Fibroblast of skin of abdomen (primary cell): ENCODE results near the gene MYO16.
A peak's percentile ranks its signal among the peaks of the same experiment; 100 is the strongest.

ENCODE experiments used
- DNase-seq: peaks from one replicate; pipeline ENCODE4 v3.0.0-alpha.2; 2013

Gene MYO16

DNA sequence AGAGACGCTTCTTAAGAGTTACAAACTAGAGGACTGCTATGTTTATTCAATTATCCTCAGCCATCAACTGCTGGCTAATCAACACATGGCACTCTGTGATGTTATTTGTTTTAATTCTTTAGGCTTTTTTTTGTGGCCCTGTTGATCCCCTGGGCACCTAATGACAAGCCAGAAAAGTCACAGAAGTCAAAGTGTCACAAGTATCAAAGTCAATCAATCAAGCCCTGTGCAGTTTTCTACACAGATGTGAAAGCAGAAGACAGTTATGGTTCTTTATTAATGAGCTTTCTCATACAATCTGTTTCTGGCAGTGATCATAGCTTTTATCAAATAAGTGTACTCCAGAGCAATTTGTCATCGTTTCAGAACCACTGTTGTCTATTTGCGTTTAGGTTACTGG, 34.3 kb downstream of the MYO16 start:
- DNase-seq, result no peak

DNA sequence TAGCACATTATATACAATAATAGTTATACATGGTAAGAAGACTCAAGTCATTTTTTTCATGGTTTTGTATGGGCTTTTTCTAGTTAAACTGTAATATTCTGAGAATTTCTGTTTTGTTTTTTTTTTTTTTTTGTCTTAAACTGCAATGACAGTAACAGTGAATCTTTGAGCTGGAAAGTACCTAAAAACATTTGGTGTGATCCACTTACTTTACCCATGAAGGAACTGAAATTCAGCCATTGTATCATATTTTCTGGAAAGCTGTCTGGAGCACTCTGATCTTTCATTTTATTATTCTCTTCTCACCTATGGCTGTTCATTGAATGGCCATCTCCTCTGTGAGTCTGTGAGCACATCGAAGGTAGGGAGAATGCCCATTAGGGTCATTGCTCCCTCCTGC, 37.8 kb downstream of the MYO16 start:
- no peak for DNase-seq

DNA sequence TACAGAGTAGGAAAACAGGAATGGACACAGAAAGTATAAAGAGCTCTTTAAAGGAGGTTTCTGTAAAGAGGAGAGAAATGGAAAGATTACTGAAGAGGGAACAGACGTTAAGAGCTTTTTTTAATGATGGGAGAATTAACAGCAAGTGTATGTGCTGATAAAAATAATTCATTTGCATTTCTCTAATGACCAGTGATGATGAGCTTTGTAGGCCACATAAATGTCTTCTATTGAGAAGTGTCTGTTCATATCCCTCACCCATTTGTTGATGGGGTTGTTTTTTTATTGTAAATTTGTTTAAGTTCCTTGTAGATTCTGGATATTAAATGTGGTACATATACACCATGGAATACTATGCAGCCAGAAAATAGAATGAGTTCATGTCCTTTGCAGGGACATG, 40.0 kb downstream of the MYO16 start:
- no peak for DNase-seq

DNA sequence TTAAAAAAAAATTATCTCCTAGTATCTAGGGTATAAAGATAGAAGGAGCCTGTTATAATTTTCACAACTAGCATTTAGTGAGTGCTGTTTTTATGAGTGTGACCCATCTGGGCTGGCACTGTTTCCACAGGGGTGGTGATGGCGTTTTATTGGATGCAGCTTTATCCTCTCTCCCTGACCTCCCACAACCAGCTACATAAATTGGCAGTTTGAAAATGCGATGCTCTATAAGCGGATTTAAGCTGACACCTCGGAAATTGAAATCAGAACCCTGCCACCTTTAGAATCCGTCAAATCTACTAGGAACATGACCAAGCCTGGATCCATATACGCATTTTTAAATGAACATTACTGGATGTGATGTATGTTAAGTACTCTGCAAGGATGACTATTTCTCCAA, 44.9 kb downstream of the MYO16 start:
- DNase-seq, result no peak

DNA sequence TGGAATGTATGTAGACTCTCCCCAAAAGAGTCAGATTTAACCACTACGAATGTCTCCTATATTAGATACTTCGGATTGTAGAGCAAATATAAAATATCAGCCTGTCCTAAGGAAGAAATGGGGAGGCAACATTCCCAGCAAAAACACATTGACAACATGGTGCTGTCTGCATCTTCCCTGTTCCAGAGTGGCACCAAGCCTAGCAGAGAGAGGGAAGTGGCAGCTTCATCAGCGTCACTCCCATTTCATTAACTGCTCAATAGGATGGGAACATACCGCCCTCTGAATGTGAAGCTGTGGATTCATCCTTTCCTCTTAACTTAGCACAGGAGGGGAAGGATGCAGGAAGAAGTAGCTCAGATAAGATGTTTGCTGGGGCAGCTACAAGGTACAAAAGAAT, 45.4 kb downstream of the MYO16 start:
- DNase-seq, result no peak

DNA sequence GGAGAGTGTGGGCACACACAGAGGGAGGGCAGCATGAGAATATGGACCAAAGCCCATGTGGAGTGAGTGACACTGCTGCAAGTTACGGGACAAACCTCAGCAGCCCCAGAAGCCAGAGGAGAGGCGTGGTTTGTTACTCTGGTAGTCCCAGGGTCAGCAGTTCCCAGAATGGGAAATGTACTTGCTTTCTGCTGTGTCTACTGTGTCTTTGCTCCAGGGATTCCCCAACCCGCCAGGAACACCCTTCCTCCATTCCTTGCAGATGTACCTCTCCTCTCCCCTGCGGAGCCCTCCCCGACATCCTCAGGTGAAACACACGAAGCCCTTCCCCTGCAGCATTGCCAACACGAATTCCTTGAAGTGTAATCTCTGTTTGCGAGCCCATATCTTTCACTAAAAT, 47.2 kb downstream of the MYO16 start:
- DNase-seq, result no peak

DNA sequence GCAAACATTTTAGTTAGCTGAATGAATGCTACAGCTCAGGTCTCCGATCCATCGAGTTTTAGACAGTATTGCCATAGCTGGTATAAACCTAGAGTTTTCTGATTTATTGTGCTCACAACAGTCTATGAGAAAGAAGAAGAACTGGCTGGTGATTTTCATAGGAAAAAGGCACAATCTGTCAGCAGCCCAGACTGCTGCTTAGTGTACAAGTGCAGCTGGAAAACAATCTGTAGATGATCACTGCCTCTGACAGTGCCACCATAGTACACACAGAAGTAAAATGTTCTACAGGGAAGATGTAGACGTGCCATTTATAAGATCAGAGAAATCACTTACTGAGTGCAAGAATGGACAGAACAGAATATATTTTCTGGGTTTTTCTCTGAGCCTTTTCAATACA, 48.4 kb downstream of the MYO16 start:
- DNase-seq, result no peak

DNA sequence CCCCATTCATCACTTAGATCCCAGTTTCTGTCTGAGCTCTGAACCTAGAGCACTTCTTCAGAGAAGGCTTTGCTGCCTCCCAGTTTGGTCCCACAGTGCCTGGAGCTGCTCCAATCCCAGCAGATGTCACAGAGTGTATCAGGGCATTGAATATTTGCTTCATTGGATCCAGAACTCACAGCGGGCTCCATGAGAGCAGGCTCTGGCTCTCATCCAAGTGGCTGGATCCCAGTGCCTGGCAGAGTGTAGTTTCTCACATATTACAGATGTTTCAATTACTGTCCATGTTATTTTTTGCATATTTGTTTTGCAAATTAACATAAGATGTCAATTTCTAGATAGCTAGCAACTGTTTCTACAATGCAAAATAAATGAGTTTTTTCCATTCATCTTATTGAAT, 50.6 kb downstream of the MYO16 start:
- DNase-seq, result no peak

DNA sequence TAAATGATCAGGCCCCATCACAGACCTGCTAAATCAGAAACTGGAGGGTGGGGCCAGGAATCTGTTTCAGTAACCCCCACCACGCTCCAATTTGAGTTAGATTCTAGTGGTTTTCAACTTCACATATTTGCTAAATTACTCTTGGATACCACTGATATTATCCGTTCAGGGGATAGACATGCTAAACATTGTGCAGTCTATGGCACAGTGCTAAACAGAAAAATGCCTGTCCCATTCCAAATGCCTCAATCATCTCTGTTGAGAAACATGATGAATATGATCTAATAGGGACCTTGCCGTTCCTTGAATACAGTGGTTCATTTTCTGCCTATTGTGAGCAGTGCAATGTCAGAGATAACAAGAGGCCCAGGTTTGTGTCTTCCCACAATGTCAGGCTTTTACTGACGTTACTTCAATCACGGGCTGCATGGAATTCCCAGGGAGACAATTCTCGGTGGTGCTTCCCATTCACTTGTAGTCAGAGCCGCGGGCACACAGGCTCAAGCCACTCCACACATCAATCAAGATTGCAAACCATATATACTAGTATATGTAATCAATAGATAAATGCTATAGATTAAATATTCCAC, 52.7 kb downstream of the MYO16 start:
- peak; percentile 39 for DNase-seq

DNA sequence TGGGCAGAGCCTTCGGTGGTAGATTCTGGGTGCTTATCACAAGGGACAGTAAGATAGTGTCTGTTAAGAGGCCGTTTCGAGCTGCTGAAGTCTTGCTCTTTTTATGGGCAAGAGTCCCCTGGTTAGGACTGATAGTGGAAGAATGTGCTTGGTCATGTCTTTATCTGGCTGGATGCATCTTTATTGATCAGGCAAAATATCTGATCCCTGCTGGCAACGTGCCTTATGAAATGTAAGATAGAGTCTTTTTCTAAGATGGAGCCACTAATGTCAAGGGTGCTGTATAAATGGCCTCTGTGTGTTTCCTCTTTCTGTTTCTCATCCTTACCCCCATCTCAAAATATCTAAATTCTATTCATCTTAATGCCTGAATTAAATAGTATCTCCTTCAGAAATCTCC, 53.3 kb downstream of the MYO16 start:
- no peak for DNase-seq

DNA sequence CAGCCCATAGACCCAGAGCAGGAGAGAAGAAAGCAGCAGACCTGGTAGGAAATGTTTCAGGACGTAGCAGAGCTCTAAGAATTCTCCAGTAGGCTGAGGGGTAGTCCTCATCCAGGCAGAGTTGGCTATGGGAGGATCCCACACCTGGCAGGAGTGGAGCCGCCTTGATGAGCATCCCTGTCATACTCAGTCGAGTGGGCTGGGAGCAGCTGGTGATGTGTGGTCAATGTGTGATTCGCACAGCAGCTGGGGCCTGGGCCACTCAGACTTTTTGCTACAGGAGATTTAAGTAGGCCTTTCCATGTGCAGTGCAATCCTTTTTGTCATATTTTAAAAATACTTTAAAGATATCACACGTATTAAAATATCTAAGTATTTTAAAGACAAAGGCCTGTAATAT, 56.6 kb downstream of the MYO16 start:
- DNase-seq, result no peak

DNA sequence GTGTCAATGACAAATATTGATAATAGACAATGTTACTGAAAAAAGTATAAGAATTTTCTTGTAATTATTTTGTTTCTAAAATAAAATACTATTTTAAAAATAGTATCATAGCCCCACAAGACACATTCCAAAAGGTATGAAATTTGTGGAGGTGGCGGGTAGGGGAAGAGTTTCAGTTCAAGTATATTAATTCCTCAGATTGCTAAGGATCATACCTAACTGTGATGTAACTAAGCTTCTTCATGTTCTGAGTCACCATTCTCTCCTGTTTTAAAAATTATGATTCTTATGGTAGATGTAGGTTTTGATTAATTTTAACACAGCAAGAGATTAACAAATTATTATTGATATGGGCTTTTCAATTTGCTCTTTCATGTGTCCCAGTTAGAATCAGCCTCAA, 61.3 kb downstream of the MYO16 start:
- DNase-seq, result no peak

DNA sequence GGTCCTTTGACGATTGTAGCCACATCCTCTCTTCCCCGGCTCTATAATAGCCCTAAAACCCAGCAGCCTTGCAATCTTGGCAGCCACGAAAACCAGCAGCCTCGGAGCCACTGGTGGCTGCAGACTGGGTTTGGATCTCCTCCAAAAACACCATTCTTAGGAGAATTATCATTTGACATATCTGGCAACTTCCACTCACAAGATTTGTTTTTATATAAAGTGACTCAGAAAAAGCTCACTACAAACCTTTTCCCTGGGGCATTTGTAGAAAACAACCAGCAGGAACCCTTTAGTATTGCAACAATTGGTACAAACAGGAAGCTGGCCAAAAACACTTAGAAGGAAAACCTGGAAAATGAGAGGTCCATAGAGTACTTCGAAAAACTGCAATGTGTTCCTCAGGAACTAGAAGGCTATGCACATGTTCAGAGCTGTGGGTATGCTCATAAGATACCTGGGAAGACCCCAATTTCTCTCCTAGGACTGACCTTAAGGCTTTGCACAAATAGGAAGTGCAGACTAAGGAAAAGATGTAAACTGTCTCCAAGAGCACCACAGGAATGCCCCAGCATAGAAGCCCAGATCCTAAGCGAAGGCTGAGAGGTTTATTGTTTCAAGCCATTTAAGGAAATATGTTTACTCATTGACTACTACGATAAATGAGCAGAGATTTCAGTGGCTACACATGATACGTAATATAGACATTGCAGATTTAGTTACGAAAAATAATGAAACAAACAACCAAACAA, 71.2 kb downstream of the MYO16 start:
- DNase-seq, result peak; percentile 4

DNA sequence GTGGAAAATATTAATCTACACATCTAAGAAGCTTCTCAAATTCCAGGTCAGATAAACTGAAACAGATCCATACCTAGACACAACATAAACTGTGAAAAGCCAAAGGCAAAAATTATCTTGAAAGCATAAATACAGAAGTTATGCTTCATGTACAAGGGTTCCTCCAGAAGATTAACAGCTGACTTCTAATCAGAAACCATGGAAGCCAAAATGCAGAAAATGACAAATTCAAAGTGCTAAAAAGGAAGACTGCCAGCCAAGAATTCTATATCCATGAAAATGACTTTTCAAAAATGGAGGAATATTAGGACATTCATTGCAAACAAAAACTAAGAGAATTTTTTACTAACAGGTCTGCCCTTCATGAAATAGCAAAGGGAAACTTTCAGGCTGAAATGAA, 72.8 kb downstream of the MYO16 start:
- no peak for DNase-seq

DNA sequence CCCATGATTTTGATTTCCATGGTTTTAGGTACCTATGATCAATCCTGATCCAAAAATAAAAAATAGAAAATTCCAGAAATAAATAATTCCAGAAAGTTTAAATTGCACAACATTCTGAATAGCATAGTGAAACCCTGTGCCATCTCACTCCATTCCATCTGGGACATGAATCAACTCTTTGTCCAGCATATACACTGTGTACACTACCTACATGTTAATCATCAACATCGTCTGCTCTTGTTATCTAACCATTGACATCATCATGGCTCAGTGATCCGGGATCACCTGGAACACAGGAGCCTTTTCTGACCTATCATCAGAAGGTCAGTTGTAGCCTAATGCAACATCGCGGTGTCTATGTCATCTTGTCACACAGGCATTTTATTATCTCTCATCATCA, 75.6 kb downstream of the MYO16 start:
- no peak for DNase-seq

DNA sequence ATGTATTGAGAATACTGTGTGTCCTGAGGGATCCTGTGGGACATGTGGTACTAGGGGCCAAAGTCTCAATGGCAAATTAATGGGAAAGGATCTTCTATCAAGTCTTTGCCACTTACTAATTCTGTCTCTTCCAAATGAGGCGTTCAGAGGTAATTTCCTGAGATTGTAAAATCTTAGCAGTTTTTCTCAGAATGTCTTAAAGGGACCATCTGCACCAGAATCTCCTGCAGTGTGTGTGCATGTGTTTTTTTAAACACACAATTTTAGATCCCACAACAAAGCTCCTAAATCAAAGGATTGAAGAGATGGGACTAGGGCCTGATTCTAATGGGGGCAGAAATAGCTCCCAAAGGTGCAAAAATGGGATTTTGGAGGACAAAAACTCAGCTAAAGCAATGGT, 78.2 kb downstream of the MYO16 start:
- DNase-seq, result no peak

DNA sequence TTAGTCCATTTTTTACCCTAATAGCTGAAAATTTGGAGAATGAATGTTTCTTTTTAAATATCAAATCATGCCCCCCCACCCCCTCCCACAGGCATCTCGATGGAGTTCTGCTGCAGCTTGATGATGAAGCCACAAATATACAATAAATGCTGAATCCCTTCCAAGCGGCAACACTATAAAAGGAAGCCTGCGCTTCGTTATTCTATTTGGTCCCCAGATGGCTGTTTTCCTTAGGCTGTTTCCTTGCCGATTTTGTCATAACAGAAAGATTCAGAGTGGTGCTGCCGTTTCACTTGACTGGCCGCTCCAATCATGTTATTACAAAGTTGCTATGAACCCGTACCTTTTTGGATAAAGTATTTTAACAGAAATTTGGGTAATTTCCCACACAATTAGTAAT, 79.5 kb downstream of the MYO16 start:
- no peak for DNase-seq

DNA sequence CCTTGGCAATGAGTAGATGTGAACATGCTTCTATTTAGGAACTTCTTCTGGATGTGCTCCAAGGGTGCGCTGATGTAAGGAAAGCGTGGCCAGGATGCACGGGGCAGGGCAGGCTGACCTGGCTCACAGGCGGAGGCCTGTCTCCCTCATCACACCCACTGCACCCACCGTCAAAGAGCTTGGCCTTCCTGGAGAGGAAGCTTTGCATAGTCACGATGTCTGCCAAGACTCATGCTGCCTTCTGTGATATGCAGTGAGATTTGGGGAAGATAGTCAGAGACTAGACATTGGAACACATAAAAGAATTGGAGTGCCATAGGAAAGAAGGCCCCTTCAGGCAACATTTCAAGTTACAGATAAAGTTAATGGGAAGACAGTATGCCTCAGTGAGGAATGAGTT, 82.0 kb downstream of the MYO16 start:
- DNase-seq, result no peak

DNA sequence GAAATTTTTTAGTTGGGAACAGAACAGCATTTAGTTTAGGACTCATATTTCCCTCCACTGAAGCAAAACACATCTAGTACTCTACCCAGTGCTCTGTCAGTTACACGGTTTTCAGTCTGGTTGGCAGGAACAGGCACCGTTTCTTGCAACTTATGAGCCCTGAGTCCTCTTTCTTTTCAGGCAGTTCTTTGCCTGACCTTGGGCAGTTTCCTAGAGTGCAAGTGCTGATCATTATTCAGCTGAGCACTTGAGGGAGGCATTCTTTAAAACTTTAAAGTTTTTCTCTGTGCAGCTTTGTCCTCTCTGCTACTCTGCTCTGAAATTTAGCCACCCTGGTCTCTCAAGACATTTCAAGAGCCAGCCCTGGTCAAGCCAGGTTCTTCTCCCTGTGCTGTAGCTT, 96.1 kb downstream of the MYO16 start:
- DNase-seq, result no peak

DNA sequence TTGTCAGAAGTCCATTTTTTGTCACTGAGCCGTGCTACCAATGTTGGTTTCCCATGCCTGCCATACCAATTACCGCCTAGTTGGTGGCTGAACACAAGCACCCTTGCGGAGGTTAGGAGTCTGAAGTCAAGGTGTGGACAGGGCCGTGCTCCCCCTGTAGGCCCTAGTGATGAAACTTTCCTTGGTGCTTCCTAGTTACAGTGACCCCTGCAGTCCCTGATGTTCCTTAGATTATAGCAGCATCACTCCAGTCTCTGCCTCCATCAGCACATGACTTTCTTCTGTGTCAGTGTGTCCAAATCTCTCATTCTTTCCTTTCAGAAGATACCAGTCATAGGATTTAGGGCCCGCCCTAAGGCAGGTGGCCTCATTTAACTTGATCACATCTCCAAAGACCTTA, 99.0 kb downstream of the MYO16 start:
- DNase-seq, result no peak

DNA sequence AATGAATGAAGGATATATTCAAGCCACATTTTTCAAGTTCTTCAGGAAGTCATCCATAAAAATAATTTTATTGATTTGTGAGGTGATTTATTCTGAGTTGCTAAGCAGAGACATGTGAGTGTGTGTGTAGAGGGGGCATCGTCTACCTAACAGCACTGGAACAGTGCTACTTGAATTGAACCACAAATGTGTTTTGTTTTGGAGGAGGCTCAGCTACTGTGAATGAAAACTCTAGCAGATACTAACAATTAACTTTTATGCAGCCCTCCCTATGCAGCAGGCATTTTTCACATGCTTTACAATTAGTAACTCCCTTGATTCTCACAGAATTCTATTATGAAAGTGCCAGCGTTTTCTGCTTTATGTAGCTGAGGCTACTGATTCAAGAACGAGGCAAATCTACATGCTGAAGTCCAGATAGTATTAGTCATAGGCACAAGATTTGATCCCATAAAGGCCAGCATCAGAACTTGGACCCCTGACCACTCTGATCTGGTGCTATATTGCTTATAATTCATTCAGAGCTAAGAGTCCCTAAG, 103.7 kb downstream of the MYO16 start:
- no peak for DNase-seq

DNA sequence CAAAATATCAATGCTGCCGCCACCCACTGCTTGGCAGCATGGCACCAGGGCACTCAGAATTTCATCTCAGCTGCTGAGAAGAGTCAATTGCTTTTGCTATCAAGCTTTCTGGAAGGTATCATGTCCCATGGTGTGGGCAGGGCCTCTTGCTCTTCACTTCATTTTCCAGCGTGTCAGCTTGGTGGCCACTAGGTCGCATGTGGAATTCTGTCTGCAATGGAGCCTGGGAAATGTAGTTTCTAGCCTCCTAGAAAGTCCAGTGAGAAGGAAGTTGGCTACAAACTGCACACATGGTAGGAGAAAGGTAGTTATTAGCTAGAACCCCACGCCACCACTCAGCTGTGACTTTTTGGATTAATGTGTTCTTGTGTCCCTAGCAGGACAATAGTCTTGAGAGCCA, 105.3 kb downstream of the MYO16 start:
- no peak for DNase-seq

DNA sequence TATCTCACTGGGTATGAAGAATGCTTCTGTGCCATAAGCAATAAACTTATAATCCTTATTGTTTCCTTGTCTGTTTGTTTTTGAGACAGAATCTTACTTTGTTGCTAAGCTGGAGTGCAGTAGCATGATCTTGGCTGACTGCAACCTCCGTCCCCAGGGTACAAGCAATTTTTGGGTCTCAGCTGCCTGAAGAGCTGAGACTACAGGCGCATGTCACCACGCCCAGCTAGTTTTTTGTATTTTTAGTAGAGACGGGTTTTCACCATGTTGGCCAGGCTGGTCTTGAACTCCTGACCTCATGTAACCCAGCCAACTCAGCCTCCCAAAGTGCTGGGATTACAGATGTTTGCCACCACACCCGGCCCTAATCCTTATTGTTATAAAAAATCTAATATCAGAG, 112.5 kb downstream of the MYO16 start:
- DNase-seq, result no peak

DNA sequence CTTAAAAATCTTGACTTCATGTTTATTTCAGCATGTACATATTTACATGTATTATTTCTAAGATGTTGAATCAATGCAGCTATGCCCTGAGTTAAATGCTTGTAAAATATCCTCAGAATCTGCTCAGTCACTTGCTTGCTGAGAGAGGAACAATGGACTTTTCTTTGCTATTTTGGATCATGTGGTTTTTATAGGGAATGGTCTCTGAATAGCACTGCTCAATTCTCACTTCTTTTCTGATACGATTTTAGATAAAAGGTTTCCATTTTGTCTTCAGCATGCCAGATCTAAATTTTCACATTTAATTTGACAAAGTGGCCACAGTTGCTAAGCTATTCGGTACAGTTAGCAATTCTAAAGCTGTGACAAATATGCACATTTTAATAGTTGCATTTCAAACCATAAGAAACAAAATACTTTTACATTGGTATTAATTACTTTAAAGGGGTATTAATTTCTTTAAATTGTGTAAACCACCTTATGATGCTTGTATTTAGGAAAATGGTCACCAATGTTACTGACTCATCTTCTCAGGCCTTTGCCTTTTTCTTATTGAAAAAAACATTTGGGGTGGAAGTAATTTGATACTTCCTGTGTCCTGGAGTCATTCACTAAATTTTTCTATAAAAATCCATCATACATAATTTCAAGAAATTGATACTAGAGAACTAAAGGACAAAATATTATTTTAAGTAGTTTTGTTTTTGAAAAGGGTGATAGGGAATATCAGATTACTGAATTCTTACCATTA, 113.5 kb downstream of the MYO16 start:
- no peak for DNase-seq
